A549 (cell line): Measurements from ENCODE around the gene ISCA2.

Experiments
- CBX8 ChIP-seq: fragments of 200-600 bp; sonication (generic); IDR thresholded peaks from 2 replicates; pipeline ENCODE4 v1.6.1; 2016
- CTCF ChIP-seq: fragments of >200 bp; sonication (Bioruptor Twin); formaldehyde crosslinking; IDR thresholded peaks from 3 replicates; pipeline ENCODE4 v1.5.1; 2016
- MAFK ChIP-seq: fragments of 450-650 bp; IDR thresholded peaks from 2 replicates; pipeline ENCODE4 v1.6.1; 2014; ENCODE audit not compliant: partially characterized antibody
- MYC ChIP-seq: IDR thresholded peaks from 2 replicates; pipeline ENCODE4 v1.6.1; 2012; ENCODE audit warnings: mild to moderate bottlenecking, inconsistent platforms, low read length, improper control_type of control experiment, borderline replicate concordance
- RCOR1 ChIP-seq: fragments of 150-350 bp; IDR thresholded peaks from 2 replicates; pipeline ENCODE4 v1.6.1; 2014; ENCODE audit warnings: antibody characterized with exemption, low read length, low read depth

GRCh38 chr14:74491956-74492775 lies 1.4 kb upstream of the ISCA2 start:
- TF ChIP-seq CTCF: peak; percentile 46
- no peak for TF ChIP-seq CBX8
- peak; percentile 97 for TF ChIP-seq MAFK
- no peak for TF ChIP-seq MYC
- TF ChIP-seq RCOR1: no peak
